ENCODE results near the gene L3MBTL2.

- TF ChIP-seq EZH2 (IDR thresholded peaks at IDR 0.05) (no peak), POLR2AphosphoS5 (IDR thresholded peaks at IDR 0.05; ENCODE audit: borderline replicate concordance, low read depth, low read length) (no peak), FOXP2 (optimal IDR thresholded peaks at IDR 0.05; ENCODE audit: control extremely low read depth, extremely low read length, insufficient read depth) (no peak)
Measured at GRCh38 chr22:41204066-41204465, 1.0 kb upstream of the L3MBTL2 start.

Data from SK-N-MC (cell line).